NCI-H345 treated with DMSO at 0.1 percent for 48 hours (cell line): ENCODE results near the gene LLGL2.
"Not testable (repeated sequence)": the region's sequence is repeated elsewhere in the genome, so short reads cannot be mapped to it uniquely, and the experiment has no call there.

Source experiments
- DNase-seq: peaks from one replicate; lab custom pipeline; 2025; ENCODE audit not compliant: unreplicated experiment; lab: John Stamatoyannopoulos, UW

The LLGL2 gene

DNA sequence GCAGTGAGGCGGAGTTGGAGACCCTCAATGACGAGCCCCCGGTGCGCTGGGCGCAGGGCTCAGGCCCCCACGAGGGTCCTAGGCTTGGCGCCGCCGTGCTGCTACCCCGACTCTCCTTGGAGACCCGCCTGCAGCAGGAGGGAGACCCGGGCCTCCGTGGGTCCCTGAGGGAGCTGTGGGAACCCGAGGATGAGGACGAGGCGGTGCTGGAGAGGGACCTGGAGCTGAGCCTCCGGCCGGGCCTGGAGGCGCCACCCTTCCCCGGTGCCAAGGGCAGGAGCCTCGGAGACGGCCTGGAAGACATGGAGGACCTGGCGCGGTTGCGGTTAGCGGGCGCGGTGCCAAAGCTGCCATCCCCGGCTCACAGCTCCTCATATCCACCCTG is 64.4 kb downstream of the LLGL2 start:
- no peak for DNase-seq

DNA sequence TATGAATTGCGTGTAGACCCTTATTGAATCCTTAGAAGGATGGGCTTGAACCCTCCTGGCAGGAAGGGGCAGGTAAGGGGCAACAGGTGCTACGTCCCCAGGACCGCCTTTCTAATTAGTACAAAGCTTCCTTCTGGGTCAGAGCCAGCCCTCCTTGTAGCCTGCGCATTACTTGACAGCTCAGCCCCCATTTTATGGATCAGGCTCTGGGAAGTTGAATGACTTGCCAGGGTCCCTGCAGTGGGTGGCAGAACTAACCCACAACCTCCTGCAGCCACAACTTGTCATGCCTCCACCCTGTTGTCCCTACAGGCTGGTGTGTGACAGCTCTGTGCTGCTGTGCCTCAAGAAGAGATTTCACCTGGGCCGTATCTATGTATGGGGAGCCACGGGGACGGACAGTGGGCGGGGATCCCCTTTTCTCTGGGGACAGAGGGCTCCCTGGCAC is 64.8 kb downstream of the LLGL2 start:
- DNase-seq = no peak

DNA sequence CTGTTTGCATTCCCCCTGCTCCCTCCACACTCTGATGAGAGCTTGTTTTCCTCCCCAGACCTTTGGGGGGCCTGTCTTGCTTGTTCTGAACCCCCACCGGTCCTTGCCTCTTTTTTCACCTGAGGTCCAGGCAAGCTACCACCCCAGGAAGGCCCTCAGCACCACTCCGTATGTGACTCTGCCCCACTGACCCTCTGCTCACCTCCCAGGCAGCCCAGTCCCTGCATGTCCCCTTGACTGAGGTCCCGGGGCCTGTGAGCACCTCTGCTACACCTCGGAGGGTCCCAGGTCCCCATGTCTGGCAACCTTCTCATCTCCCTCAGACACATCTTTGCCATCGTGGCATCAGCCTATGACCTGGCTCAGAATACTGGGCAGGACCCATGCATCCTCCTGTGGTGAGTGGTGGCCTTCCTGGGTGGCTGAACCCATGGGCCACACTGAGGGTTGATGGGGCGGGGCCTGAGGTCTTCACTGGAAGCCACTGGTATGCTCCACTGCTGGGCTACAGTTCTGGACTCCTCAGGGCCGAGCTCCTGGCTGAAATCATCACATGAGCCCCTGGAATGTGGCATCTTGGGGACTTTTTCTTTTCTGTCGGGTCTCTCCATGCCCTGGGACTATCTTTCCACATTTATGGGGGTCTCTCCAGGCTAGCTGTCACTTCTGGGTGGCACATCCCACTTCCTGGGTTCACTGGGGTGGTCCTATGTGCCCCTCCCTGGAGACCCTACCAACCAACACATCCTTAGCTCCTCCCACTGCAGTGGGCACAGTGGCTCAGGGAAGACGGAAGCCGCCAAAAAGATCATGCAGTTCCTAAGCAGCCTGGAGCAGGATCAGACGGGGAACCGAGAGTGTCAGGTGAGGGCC is 65.6 kb downstream of the LLGL2 start:
- DNase-seq = no peak

DNA sequence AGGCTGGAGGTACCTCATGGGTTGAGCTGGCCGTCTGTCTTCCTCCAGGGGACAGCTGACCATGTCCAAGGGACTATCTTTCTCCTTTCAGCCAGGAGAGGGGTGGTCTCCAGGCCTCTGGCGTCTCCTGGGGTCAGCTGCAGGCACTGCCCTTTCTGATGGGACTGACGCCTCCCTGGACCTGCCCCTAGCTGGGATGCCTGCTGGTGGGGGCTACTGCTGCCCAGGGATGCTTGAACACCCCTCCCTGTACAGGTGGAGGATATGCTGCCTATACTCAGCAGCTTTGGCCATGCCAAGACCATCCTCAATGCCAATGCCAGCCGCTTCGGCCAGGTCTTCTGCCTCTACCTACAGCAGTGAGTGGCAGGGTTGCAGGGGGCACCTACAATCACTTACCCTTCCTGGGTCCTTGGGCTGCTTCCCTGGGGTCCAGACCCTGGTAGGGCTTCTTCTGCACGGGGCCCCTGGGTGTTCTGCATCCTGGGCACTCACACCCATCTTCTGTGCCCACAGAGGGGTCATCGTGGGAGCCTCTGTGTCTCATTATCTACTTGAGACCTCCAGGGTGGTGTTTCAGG is 66.3 kb downstream of the LLGL2 start:
- no peak for DNase-seq

DNA sequence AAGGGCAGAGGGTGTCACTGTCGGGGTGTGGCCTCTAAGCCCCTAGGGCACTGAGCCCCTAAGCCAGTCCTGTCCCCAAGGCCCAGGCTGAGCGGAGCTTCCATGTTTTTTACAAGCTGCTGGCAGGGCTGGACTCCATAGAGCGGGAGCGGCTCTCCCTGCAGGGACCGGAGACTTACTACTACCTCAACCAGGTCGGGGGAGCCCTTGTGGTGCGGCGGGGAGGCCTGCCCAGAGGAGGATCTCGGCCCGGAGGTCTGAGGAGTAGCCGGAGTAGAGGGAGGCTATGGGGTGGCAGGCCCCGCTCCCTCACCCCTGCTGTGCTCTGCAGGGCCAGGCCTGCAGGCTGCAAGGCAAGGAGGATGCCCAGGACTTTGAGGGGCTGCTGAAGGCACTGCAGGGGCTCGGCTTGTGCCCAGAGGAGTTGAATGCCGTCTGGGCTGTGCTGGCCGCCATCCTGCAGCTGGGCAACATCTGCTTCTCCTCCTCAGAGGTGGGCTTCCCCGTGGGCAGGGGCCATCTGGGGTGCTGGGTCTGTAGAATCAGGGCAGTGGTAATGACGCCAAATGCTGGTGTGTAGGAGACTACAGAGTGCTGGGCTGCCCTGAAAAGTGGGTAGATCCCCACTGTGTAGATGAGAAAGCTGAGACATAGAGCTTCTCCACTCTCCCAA is 67.0 kb downstream of the LLGL2 start:
- no peak for DNase-seq

DNA sequence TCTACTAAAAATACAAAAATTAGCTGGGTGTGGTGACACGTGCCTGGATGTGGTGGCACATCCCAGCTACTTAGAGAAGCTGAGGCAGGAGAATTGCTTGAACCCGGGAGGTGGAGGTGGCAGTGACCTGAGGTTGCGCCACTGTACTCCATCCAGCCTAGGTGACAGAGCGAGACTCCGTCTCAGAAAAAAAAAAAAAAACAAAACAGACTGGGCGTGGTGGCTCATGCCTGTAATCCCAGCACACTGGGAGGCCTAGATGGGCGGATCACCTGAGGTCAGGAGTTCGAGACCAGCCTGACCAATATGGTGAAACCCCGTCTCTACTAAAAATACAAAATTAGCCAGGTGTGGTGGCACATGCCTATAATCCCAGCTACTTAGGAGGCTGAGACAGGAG is 67.9 kb downstream of the LLGL2 start:
- not testable (repeated sequence) for DNase-seq

DNA sequence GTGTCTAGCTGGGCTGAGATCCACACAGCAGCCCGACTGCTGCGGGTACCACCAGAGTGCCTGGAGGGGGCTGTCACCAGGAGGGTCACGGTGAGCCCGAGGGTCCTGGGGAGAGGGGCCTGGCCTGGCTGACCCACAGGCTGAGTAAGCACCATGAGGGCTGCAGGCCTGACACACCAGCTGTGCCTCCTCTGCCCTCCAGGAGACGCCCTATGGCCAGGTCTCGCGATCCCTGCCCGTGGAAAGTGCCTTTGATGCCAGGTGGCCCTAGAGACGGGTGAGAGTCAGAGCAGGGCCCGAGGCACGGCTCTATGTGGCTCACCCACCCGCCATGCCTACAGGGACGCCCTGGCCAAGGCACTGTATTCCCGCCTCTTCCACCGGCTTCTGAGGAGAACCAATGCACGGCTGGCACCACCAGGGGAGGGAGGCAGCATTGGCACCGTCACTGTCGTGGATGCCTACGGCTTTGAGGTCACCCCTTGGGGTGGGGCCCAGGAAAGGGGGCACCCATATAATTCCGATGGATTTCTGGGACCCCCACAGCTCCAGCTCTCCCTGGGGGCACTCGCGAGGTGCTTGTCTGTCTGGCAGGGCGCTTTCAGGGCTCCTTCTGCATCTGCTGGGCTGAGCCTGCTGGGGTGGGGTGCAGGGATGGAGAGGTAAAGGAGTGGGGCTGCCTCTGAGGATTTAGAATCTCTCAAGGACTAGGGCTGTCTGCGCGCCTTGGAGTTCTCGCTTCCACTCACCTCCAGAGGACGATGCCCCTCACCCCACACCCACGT is 69.2 kb downstream of the LLGL2 start:
- no peak for DNase-seq

DNA sequence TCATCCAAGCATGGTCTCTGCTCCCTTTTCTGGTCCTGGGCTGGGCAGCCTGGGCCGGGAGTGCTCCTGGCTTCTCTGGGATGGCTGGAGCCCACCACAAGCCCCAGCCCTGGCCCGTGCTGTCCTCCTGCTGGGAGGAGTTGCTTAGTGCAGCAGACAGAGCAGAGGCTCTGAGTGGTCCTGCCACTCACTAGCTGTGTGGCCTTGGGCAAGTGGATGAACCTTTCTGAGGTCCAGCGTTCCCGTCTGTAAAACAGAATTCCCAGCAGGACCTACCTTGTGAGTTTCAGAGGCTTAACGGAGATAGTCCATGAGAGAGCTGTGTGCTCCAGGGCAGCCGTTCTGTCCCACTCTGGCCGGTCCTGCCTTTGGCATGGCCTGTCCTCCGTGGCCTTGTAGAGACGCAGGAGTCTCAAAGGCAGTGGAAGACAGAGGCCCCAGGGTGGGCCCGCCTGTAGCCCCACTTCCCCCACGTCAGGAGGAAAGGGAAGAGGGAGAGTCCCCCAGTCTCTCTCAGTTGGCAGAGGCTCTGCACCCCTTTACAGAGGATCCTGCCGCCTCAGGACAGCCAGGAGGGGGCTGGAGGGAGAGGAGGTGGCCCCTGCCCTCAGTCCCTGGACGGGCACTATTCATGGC is 69.9 kb downstream of the LLGL2 start:
- no peak for DNase-seq

DNA sequence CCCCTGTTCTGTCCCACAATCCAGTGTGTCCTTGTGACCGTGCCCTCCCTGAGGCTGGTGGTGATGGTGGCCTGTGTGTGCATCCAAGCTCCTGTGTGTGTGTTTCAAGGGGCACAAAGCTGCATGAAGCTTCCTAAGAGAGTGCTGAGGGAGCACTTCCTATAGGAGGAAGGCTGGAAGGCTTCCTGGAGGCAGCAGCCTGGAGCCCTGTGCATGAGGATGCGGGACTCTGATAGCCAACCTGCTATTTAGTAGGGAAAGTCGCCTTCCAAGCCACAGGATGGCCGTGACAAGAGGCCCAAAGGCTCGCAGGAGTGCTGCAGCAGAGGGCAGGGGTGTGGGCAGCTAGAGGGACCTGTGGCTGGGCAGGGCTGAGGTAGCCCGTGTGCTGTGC is 70.4 kb downstream of the LLGL2 start:
- no peak for DNase-seq

DNA sequence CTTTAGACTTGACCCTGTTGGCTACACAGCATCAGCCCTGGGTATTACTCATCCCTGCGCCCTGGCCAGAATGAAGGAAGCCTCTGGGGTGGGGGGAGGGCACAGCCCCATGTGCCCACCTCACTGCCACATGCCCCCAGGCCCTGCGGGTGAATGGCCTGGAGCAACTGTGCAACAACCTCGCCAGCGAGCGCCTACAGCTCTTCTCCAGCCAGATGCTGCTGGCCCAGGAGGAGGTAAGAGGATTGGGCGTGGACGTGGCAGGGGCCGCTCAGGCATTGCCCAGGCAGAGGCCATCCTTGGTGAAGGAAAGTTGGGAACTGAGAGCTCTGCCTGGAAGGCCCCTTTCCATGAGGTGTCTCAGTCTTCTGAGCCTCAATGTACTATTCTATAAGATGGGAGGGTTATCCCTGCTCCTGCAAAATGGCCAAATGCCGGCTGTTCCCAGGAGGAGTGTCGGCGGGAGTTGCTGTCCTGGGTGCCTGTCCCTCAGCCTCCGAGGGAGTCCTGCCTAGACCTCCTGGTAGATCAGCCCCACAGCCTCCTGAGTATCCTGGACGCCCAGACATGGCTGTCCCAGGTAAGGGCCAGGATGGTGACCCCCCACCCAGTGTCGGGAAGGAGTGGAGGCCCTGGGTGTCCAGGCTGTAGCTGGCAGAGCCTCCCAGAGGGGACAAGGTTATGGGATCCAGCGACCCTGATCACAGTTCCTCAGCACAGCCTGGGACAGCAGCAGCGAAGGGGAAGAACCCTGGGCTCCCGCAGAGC is 71.0 kb downstream of the LLGL2 start:
- DNase-seq = no peak

DNA sequence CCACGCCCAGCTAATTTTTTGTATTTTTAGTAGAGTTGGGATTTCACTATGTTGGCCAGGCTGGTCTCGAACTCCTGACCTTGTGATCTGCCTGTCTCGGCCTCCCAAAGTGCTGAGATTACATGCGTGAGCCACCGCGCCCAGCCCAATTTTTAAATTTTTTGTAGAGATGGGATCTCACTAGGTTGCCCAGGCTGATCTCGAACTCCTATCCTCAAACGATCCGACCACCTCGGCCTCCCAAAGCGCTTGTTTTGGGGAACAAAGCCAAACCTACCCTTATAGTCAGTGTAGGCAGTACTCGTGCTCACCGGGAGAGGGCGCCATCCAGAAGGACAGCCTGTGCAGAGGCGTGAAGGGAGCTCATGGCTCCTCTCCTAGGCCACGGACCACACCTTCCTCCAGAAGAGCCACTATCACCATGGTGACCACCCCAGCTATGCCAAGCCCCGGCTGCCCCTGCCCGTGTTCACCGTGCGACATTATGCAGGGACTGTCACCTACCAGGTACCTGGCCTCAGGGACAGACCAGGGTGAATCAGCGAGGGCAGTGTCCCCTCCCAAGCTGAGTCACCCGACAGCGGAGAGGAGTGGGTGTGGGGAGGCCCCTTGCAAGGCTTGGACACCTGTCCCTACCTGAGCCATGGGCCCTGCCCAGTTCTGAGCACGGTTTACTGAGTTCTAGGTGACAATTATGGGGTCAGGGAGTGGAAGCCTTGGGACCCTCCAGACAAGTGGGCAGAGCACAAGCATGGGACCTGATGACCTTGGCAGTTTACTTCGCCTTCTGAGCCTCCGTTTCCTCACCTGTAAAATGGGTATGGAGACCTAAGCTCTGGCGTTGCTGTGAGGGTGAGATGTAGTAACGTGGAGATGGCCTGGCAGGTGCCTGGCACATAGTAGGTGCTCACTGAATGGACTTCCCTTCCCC is 75.8 kb downstream of the LLGL2 start:
- no peak for DNase-seq

DNA sequence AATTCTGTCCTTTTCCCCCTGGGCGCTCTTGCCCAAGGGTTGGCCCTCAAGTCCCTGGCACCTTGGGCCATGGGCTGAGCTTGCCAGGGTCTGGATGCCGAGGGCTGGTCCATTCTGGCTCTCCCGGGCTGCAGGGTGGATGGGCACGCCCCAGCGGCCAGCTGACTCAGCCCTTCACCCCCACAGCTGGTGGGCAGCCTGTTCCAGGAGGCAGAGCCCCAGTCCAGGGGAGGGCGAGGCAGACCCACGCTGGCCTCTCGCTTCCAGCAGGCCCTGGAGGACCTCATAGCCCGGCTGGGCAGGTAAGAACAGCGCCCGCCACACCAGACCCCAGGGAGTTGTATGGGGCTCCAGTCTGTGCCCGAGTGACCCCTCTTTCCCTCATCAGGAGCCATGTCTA is 77.1 kb downstream of the LLGL2 start:
- DNase-seq = no peak

DNA sequence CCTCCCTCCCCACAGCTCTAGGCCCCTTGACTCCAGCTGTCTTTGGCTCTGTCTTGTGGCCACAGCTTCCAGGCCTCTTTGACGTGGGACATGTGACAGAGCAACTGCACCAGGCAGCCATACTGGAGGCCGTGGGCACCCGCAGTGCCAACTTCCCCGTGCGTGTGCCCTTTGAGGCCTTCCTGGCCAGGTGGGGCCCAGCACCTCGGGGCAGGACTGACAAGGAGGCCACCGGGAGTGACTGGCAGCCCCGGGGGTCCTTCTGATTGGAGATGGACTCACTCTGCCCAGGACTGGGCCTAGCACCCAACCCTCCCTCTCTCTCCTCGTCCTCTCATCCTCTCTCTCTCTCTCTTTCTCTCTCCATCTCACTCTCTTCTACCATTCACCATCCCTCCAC is 77.6 kb downstream of the LLGL2 start:
- no peak for DNase-seq

DNA sequence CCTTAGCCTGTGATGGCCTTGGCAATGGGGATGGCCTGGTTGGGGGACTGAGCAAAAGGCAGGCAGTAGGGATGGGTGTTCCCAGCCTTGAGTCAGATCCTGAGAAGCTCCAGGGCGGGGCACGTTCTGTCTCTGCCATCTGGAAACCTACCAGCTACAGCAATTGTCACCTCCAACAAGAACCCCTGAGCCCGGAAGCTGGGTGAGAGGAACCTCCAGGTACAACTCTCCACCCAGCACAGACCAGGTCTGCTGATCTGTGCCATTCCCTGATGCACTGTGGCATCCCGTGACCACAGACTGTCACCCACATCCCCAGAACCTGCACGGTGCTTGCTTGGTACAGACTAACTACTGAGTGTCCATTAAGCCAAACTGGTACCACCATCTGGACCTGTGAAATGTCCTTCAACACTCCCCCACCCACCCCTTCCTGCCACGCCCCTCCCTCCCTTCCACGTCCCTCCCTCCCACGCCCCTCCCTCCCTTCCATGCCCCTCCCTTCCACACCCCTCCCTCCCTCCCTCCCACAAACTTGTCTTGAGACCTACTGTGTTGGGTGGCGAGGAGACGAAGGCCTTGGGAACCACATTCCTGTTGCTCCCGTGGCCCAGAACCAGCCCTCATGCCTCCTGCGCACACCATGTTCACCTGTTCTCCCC is 78.7 kb downstream of the LLGL2 start:
- no peak for DNase-seq

DNA sequence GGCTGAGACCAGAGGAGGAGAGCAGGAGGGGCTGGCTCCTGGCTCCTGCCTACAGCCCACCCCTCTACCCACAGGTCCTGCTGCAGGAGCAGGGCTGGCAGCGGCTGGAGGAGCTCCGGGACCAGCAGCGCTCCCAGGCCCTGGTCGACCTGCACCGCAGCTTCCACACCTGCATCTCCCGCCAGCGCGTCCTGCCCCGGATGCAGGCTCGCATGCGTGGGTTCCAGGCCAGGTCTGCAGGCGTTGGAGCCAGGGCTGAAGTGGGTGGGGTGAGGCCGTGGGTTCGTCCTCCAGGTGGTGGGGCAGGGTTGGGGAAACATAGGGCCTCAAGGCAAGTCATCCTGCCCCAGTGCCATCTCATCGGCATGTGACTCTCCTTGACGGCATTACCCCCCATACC is 80.3 kb downstream of the LLGL2 start:
- DNase-seq = no peak

DNA sequence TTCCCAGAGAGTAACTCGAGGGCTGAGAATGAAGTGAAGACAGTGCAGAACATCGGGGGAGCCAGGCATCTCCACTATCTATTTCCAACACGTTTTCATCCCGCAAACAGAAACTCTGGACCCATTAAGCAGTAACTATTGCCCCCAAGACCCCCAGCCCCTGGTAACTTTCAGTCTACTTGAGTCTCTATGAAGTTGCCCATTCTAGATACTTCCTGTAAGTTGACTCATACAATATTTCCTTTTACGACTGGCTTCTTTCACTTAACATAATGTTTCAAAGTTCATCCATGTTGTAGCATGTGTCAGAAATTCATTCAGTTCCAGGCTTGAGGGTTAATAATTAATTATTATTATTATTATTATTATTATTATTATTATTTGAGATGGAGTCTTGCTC is 81.6 kb downstream of the LLGL2 start:
- no peak for DNase-seq

DNA sequence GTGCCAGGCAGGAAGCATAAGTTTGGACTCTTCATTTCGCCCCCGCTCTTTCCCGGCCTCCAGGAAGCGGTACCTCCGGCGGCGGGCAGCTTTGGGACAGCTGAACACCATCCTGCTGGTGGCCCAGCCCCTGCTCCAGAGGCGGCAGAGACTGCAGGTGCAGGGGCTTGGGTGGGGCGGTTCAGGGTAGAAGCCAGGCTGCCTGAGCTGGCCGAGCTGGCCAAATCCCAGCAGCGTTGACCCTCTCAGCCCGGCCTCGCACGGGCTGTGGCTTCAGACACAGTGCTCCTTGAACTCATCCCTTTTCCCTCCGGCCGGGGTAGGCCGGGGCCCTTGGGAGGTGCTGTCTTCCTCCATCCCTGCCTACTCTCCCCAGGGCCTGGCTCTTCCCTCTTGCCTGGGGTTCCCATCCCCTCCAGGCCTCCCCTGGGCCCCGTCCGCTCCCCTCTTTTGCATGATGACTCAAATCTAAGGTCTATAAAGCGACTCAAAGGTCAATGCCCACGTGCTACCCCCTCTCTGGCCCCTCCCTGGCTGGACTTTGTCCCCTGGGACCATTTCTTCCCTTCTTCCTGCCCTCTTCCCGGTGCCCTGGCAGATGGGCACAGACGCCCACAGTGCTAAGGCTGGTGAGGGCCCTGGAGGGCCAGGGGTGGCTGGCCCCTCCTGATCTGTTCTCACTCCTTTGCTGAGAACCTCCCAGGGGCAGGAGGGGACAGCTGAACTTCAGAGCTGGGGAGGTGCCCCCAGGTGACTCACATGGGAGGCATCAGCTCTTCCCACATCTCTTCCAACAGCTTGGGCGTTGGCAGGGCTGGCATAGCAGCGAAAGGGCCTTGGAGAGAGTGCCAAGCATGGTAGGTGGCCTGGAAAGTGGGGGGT is 84.8 kb downstream of the LLGL2 start:
- DNase-seq = no peak
